ENCODE measurements around the gene DHRS12.

The DHRS12 gene, protein sequence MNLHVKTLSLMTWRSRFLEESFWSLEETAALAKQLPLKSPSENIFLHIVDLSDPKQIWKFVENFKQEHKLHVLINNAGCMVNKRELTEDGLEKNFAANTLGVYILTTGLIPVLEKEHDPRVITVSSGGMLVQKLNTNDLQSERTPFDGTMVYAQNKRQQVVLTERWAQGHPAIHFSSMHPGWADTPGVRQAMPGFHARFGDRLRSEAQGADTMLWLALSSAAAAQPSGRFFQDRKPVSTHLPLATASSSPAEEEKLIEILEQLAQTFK

GRCh38 chr13:51803422-51804294 is at the start of gene DHRS12:
Gene DHRS12 (minus strand): TSS chr13:51804163. CDS start chr13:51799659, 4,504 bp downstream.
- no peaks in the 10 kb centered on the region for H3K27me3 ChIP-seq (replicated peaks; ENCODE audit: control insufficient read depth, insufficient read depth, low read length)
- H3K36me3 ChIP-seq (ENCODE audit: control insufficient read depth, insufficient read depth, low read length, severe bottlenecking) = no peaks in the 10 kb centered on the region
- peak; percentile 94 for DNase-seq (ENCODE audit: low read depth)
- no peaks in the 10 kb centered on the region for H3K9me3 ChIP-seq (ENCODE audit: control insufficient read depth, low read length)
- H3K4me3 ChIP-seq (ENCODE audit: low read length) = peak within 1 kb of the TSS; percentile 87
- H3K4me1 ChIP-seq (ENCODE audit: control insufficient read depth, insufficient read depth, low read length) = peaks cover 27% of the 10 kb centered on the region
- H3K9ac ChIP-seq (ENCODE audit: low read length) = peak within 1 kb of the TSS; percentile 90

GRCh38 chr13:51849145-51850101 is 45.5 kb upstream of the DHRS12 start:
- Histone ChIP-seq H3K36me3 (ENCODE audit: control insufficient read depth, insufficient read depth, low read length, severe bottlenecking) (no peaks in the 10 kb centered on the region), H3K9ac (ENCODE audit: low read length) (no peak overlapping the region), H3K9me3 (ENCODE audit: control insufficient read depth, low read length) (no peaks in the 10 kb centered on the region), H3K27me3 (replicated peaks; ENCODE audit: control insufficient read depth, insufficient read depth, low read length) (peaks cover 9% of the 10 kb centered on the region), H3K4me1 (ENCODE audit: control insufficient read depth, insufficient read depth, low read length) (no peaks in the 10 kb centered on the region), H3K4me3 (ENCODE audit: low read length) (no peak overlapping the region)
- peak; percentile 6 for DNase-seq (ENCODE audit: low read depth)

GRCh38 chr13:51848674-51849073 is 44.7 kb upstream of the DHRS12 start:
- no peak overlapping the region for H3K4me3 ChIP-seq (ENCODE audit: low read length)
- peaks cover 9% of the 10 kb centered on the region for H3K27me3 ChIP-seq (replicated peaks; ENCODE audit: control insufficient read depth, insufficient read depth, low read length)
- H3K9me3 ChIP-seq (ENCODE audit: control insufficient read depth, low read length) = no peaks in the 10 kb centered on the region
- H3K4me1 ChIP-seq (ENCODE audit: control insufficient read depth, insufficient read depth, low read length) = no peaks in the 10 kb centered on the region
- no peak overlapping the region for H3K9ac ChIP-seq (ENCODE audit: low read length)
- DNase-seq (ENCODE audit: low read depth) = peak; percentile 53
- no peaks in the 10 kb centered on the region for H3K36me3 ChIP-seq (ENCODE audit: control insufficient read depth, insufficient read depth, low read length, severe bottlenecking)

DNA sequence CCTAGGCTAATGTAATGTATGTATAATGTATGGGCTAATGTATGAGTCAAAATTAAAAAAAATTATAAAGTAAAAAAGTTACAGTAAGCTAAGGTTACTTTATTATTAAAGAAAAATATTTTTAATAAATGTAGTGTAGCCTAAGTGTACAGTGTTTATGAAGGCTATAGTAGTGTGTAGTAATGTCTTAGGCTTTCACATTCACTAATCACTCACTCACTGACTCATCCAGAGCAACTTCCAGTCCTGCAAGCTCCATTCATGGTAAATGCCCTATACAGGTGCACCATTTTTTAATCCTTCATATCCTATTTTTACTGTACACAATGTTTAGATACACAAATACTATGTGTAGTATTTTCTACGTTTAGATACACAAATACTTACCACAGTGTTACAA is 42.8 kb upstream of the DHRS12 start:
- Histone ChIP-seq H3K4me1 (ENCODE audit: control insufficient read depth, insufficient read depth, low read length) (no peaks in the 10 kb centered on the region), H3K9ac (ENCODE audit: low read length) (no peak overlapping the region), H3K27me3 (replicated peaks; ENCODE audit: control insufficient read depth, insufficient read depth, low read length) (peaks cover 11% of the 10 kb centered on the region), H3K4me3 (ENCODE audit: low read length) (no peak overlapping the region), H3K36me3 (ENCODE audit: control insufficient read depth, insufficient read depth, low read length, severe bottlenecking) (no peaks in the 10 kb centered on the region), H3K9me3 (ENCODE audit: control insufficient read depth, low read length) (no peaks in the 10 kb centered on the region)
- no peak for DNase-seq (ENCODE audit: low read depth)

DNA sequence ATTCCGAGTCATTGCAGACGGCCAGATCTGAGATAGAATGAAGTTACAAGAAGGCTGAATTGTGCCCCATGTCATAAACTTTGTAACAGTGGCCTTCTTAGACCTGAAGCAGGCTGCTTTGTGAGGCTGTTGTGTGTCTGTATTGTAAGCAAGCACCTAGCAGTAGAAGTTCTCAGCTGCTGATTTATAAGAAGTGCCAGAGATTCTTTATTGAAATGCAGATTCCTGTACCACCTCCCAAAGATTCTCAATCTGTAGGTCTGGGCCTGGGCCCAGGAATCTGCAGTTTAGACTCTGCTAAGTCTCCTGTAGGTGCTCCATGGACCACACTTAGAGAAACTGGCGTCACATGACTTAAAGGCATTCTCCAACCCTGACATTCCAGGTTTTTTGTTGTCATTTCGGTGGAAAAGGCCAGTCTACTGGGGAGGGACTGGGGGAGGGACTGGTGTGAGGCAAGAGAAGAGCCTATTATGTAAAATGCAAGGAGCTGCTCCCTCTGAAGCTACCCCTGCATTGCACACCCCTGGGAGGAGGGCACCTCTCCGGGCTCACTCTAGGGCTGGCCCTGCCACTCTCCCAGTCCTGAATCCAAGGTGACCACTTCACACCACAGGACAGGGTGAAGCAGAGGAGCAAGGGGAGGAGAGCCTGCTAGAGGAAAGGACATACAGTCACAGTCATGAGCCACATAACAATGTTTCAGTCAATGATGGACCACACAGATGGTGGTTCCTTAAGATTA is 41.8 kb upstream of the DHRS12 start:
- Histone ChIP-seq H3K4me1 (ENCODE audit: control insufficient read depth, insufficient read depth, low read length) (no peaks in the 10 kb centered on the region), H3K9ac (ENCODE audit: low read length) (no peak overlapping the region), H3K36me3 (ENCODE audit: control insufficient read depth, insufficient read depth, low read length, severe bottlenecking) (no peaks in the 10 kb centered on the region), H3K9me3 (ENCODE audit: control insufficient read depth, low read length) (no peaks in the 10 kb centered on the region), H3K4me3 (ENCODE audit: low read length) (no peak overlapping the region), H3K27me3 (replicated peaks; ENCODE audit: control insufficient read depth, insufficient read depth, low read length) (peaks cover 17% of the 10 kb centered on the region)
- DNase-seq (ENCODE audit: low read depth) = no peak

GRCh38 chr13:51844862-51845573 is 41.1 kb upstream of the DHRS12 start, which contains the start of gene TMEM272:
Gene TMEM272 (minus strand): TSS chr13:51845177. CDS start chr13:51838530, 6,647 bp downstream.
- H3K9me3 ChIP-seq (ENCODE audit: control insufficient read depth, low read length) = no peaks in the 10 kb centered on the region
- peak; percentile 60 for DNase-seq (ENCODE audit: low read depth)
- H3K9ac ChIP-seq (ENCODE audit: low read length) = no peak within 1 kb of the TSS
- no peak within 1 kb of the TSS for H3K4me3 ChIP-seq (ENCODE audit: low read length)
- peaks cover 17% of the 10 kb centered on the region for H3K27me3 ChIP-seq (replicated peaks; ENCODE audit: control insufficient read depth, insufficient read depth, low read length)
- H3K4me1 ChIP-seq (ENCODE audit: control insufficient read depth, insufficient read depth, low read length) = no peaks in the 10 kb centered on the region
- no peaks in the 10 kb centered on the region for H3K36me3 ChIP-seq (ENCODE audit: control insufficient read depth, insufficient read depth, low read length, severe bottlenecking)

- Histone ChIP-seq H3K9me3 (ENCODE audit: control insufficient read depth, low read length) (no peaks in the 10 kb centered on the region), H3K36me3 (ENCODE audit: control insufficient read depth, insufficient read depth, low read length, severe bottlenecking) (no peaks in the 10 kb centered on the region), H3K4me1 (ENCODE audit: control insufficient read depth, insufficient read depth, low read length) (peaks cover 4% of the 10 kb centered on the region), H3K9ac (ENCODE audit: low read length) (no peak overlapping the region), H3K27me3 (replicated peaks; ENCODE audit: control insufficient read depth, insufficient read depth, low read length) (peaks cover 17% of the 10 kb centered on the region), H3K4me3 (ENCODE audit: low read length) (no peak overlapping the region)
- no peak for DNase-seq (ENCODE audit: low read depth)
These were observed 39.6 kb upstream of the DHRS12 start for GRCh38 chr13:51843529-51843928.

- Histone ChIP-seq H3K9ac (ENCODE audit: low read length) (no peak overlapping the region), H3K4me3 (ENCODE audit: low read length) (no peak overlapping the region), H3K36me3 (ENCODE audit: control insufficient read depth, insufficient read depth, low read length, severe bottlenecking) (no peaks in the 10 kb centered on the region), H3K9me3 (ENCODE audit: control insufficient read depth, low read length) (no peaks in the 10 kb centered on the region), H3K27me3 (replicated peaks; ENCODE audit: control insufficient read depth, insufficient read depth, low read length) (peaks cover 17% of the 10 kb centered on the region), H3K4me1 (ENCODE audit: control insufficient read depth, insufficient read depth, low read length) (peaks cover 10% of the 10 kb centered on the region)
- DNase-seq (ENCODE audit: low read depth) = no peak
These were observed 37.8 kb upstream of the DHRS12 start for GRCh38 chr13:51841732-51842131.

- no peak overlapping the region for H3K9ac ChIP-seq (ENCODE audit: low read length)
- DNase-seq (ENCODE audit: low read depth) = no peak
- H3K36me3 ChIP-seq (ENCODE audit: control insufficient read depth, insufficient read depth, low read length, severe bottlenecking) = no peaks in the 10 kb centered on the region
- peaks cover 17% of the 10 kb centered on the region for H3K27me3 ChIP-seq (replicated peaks; ENCODE audit: control insufficient read depth, insufficient read depth, low read length)
- no peaks in the 10 kb centered on the region for H3K9me3 ChIP-seq (ENCODE audit: control insufficient read depth, low read length)
- H3K4me1 ChIP-seq (ENCODE audit: control insufficient read depth, insufficient read depth, low read length) = peaks cover 10% of the 10 kb centered on the region
- no peak overlapping the region for H3K4me3 ChIP-seq (ENCODE audit: low read length)
These were observed 37.0 kb upstream of the DHRS12 start for GRCh38 chr13:51840917-51841316.

Data from adipocyte (in vitro differentiated cells).